LNCAP (cell line): Measurements from ENCODE around the gene SZRD1.

Source experiments
- CTCF ChIP-seq: fragments of 450-650 bp; IDR thresholded peaks from 2 replicates; pipeline ENCODE4 v1.5.1; 2017; ENCODE audit warnings: mild to moderate bottlenecking

Gene SZRD1

GRCh38 chr1:16440470-16441281, 73.6 kb downstream of the SZRD1 start, which contains the start of gene NECAP2:
NECAP2 (plus strand) TSS chr1:16440724; CDS start chr1:16440762, 38 bp downstream.
- peak; percentile 60; the same call in 1 of the 2 replicates for TF ChIP-seq CTCF

GRCh38 chr1:16441282-16441665, 74.2 kb downstream of the SZRD1 start:
- TF ChIP-seq CTCF, result no peak

GRCh38 chr1:16442265-16442664, 75.2 kb downstream of the SZRD1 start:
- TF ChIP-seq CTCF, result no peak

- TF ChIP-seq CTCF, result no peak
Observed at GRCh38 chr1:16442941-16443340, 75.9 kb downstream of the SZRD1 start.

GRCh38 chr1:16443975-16444770, 77.1 kb downstream of the SZRD1 start:
- TF ChIP-seq CTCF, result no peak

- no peak for TF ChIP-seq CTCF
Observed at GRCh38 chr1:16445052-16445451, 78.0 kb downstream of the SZRD1 start.

GRCh38 chr1:16446116-16446515, 79.1 kb downstream of the SZRD1 start:
- TF ChIP-seq CTCF, result no peak
